C1 segment of cervical spinal cord (tissue), 14 donors: ENCODE results near the gene DCAF6.

ENCODE experiments used
- DNase-seq, 14 donors: peaks; one replicate each; lab custom pipeline; 2025; lab: John Stamatoyannopoulos, UW

DCAF6 gene

GRCh38 chr1:167964646-167965045, 28.2 kb downstream of the DCAF6 start:
- no peak for DNase-seq

- DNase-seq = no peak
These were observed 29.6 kb downstream of the DCAF6 start for GRCh38 chr1:167966050-167966449.

- DNase-seq = no peak
These were observed 32.1 kb downstream of the DCAF6 start for GRCh38 chr1:167968569-167968968.

GRCh38 chr1:167973832-167974231, 37.3 kb downstream of the DCAF6 start:
- DNase-seq = no peak

GRCh38 chr1:167974698-167975097, 38.2 kb downstream of the DCAF6 start:
- DNase-seq = no peak

- no peak for DNase-seq
These were observed 40.8 kb downstream of the DCAF6 start for GRCh38 chr1:167977245-167977644.

GRCh38 chr1:167981933-167982332, 45.5 kb downstream of the DCAF6 start:
- DNase-seq = no peak

- DNase-seq = no peak
These were observed 47.4 kb downstream of the DCAF6 start for GRCh38 chr1:167983797-167984420.

GRCh38 chr1:167984886-167985489, 48.5 kb downstream of the DCAF6 start:
- no peak for DNase-seq

- no peak for DNase-seq
These were observed 50.7 kb downstream of the DCAF6 start for GRCh38 chr1:167987174-167987573.

GRCh38 chr1:167991546-167991945, 55.1 kb downstream of the DCAF6 start:
- no peak for DNase-seq

GRCh38 chr1:167993720-167994119, 57.2 kb downstream of the DCAF6 start:
- no peak for DNase-seq

GRCh38 chr1:167994560-167994959, 58.1 kb downstream of the DCAF6 start:
- no peak for DNase-seq

- no peak for DNase-seq
These were observed 58.6 kb downstream of the DCAF6 start for GRCh38 chr1:167995038-167995437.

GRCh38 chr1:167996266-167996665, 59.8 kb downstream of the DCAF6 start:
- DNase-seq = no peak

GRCh38 chr1:167997037-167997575, 60.6 kb downstream of the DCAF6 start:
- no peak for DNase-seq

- DNase-seq = no peak
These were observed 63.4 kb downstream of the DCAF6 start for GRCh38 chr1:167999877-168000276.

GRCh38 chr1:168000656-168001055, 64.2 kb downstream of the DCAF6 start:
- no peak for DNase-seq

- no peak for DNase-seq
These were observed 64.7 kb downstream of the DCAF6 start for GRCh38 chr1:168001213-168001612.

GRCh38 chr1:168004531-168004930, 68.0 kb downstream of the DCAF6 start:
- no peak for DNase-seq

GRCh38 chr1:168005529-168005928, 69.0 kb downstream of the DCAF6 start:
- DNase-seq = no peak

- no peak for DNase-seq
These were observed 71.2 kb downstream of the DCAF6 start for GRCh38 chr1:168007691-168008090.

- no peak for DNase-seq
These were observed 72.1 kb downstream of the DCAF6 start for GRCh38 chr1:168008595-168008994.
